GM13976 (cell line): ENCODE data around the gene IGFLR1.

Experiments used
- DNase-seq: peaks from one replicate; pipeline ENCODE4 v3.0.0; 2012; ENCODE audit warnings: low spot score
- CTCF ChIP-seq: IDR thresholded peaks from 2 replicates; pipeline ENCODE4 v1.5.1; 2012; ENCODE audit warnings: borderline replicate concordance, mild to moderate bottlenecking; ENCODE audit not compliant: insufficient read depth; ENCODE audit errors: extremely low read depth, missing control alignments, control extremely low read depth
- in situ Hi-C: fragments of 300-500 bp; cut with MboI; formaldehyde crosslinking; loops from one replicate; pipeline ENCODE4 v1.12.0; 2022; ENCODE audit warnings: low sequenced_read_pairs, mixed read lengths, inconsistent platforms; ENCODE audit not compliant: unreplicated experiment

The IGFLR1 gene

GRCh38 chr19:35722897-35723296 lies 19.4 kb downstream of the IGFLR1 start:
- in situ Hi-C loops = no loop called here

GRCh38 chr19:35722461-35722860 lies 19.8 kb downstream of the IGFLR1 start:
- DNase-seq = no peak
- TF ChIP-seq CTCF = no peak
- in situ Hi-C loops = no loop called here

More at GRCh38 chr19:35722897-35723296, 19.4 kb downstream of the IGFLR1 start:
- DNase-seq = no peak
- no peak for TF ChIP-seq CTCF

GRCh38 chr19:35721374-35721773 lies 20.9 kb downstream of the IGFLR1 start:
- in situ Hi-C loops = no loop called here
- no peak for DNase-seq
- no peak for TF ChIP-seq CTCF

- TF ChIP-seq CTCF = no peak
- DNase-seq = no peak
- in situ Hi-C loops = no loop called here
Observed at GRCh38 chr19:35720648-35721047, 21.6 kb downstream of the IGFLR1 start.

GRCh38 chr19:35720163-35720524 lies 22.1 kb downstream of the IGFLR1 start:
- TF ChIP-seq CTCF = no peak
- DNase-seq = no peak
- in situ Hi-C loops = no loop called here

- TF ChIP-seq CTCF = no peak
- no peak for DNase-seq
- in situ Hi-C loops = no loop called here
Observed at GRCh38 chr19:35719402-35720162, 22.7 kb downstream of the IGFLR1 start.
